HFF-Myc (cell line): ENCODE measurements around the gene FNDC1.

ENCODE experiments used
- DNase-seq: peaks from one replicate; pipeline ENCODE4 v3.0.0-alpha.2; 2011; ENCODE audit warnings: low read depth; ENCODE audit errors: extremely low read depth
- H3K4me3 ChIP-seq: replicated peaks from 2 replicates; pipeline ENCODE4 v1.5.1; 2011; ENCODE audit warnings: low read depth, mild to moderate bottlenecking, control low read depth, low read length
- CTCF ChIP-seq: IDR thresholded peaks from 2 replicates; pipeline ENCODE4 v1.5.1; 2012; ENCODE audit warnings: mild to moderate bottlenecking, low read depth, low read length, control low read depth; ENCODE audit errors: missing control alignments

FNDC1 gene

GRCh38 chr6:159313018-159313417 is 143.8 kb downstream of the FNDC1 start:
- H3K4me3 ChIP-seq = no peak overlapping the region
- DNase-seq = no peak
- TF ChIP-seq CTCF = no peak

DNA sequence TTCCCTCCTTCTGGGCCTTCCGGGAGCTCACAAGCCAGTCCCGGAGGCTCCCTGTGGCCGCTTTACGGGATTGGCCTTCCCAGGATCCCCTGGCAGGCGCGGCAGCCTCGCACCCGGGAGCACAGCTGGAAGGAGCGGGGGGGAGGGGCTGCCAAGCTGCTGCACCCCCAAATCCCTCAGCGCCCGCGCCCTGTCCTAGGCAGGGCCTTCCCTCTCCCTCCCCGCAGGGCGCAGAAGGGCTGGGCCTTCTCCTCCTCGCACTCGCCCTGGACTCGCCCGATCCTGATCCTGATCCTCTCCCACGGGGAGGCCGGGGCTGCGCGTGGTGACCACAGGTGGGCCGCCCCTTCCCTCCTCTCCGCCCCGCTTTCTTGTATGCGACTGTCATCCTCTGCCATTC is 146.4 kb downstream of the FNDC1 start:
- TF ChIP-seq CTCF = no peak
- H3K4me3 ChIP-seq = no peak overlapping the region
- no peak for DNase-seq

GRCh38 chr6:159317430-159317829 is 148.2 kb downstream of the FNDC1 start:
- no peak for TF ChIP-seq CTCF
- DNase-seq = no peak
- no peak overlapping the region for H3K4me3 ChIP-seq

DNA sequence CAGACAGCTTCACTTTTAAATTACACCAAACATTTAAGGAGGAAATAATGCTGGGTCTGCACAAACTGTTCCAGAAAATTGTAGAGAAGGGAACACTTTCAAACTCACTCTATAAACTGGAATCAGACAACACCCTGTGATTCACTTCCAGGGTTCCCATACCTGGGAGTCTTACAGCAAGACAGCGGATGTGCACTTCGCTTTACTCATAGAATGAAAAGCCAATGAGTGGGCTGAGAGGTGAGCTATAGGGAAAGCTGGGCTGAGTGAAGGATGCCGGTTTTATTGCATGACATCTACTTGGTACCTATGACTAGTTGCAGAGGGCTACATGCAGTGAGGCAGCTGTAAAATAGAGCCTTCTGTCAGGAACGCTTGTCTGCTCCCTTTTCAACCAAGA is 152.1 kb downstream of the FNDC1 start:
- DNase-seq = no peak
- no peak overlapping the region for H3K4me3 ChIP-seq
- no peak for TF ChIP-seq CTCF
